ENCODE data around the gene AOC3.

Gene AOC3

DNA sequence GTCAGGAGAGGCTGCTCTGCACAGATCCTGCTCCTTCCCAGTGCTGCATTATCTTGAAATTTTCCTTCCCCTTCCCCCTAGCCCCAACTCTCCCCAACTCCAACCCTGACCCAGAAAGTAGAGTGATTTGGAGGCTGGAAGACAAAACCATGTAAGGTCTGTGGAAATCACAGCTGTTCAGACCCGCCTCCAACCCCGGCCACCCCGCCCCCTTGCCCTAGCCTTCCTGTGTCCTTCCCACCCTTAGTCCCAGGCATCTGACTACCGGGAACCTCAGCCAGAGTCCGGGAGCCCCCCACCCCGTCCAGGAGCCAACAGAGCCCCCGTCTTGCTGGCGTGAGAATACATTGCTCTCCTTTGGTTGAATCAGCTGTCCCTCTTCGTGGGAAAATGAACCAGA is at the start of gene AOC3:
TSS of gene AOC3 (plus strand) at position 246 of the 400 bp plus-strand sequence. CDS start at position 391, 145 bp downstream.
- ChIA-PET POLR2A (interaction anchor here (0.7 kb wide), 1 partner anchor 147 kb away, joined by 4 read pairs; the partner anchor contains the start of gene RPL27), CTCF (no interaction called here)

GRCh38 chr17:42803074-42803883 is 47.7 kb upstream of the AOC3 start:
- TF ChIP-seq FOXM1 (IDR thresholded peaks at IDR 0.05; ENCODE audit: borderline replicate concordance) (no peak), ARNT (IDR thresholded peaks at IDR 0.05) (no peak), PKNOX1 (IDR thresholded peaks at IDR 0.05) (no peak), CTBP1 (IDR thresholded peaks at IDR 0.05; ENCODE audit: borderline replicate concordance) (no peak), L3MBTL2 (conservative IDR thresholded peaks at IDR 0.05) (no peak)
- POLR2A ChIA-PET = interaction anchor here (1.0 to 1.3 kb wide), 3 partner anchors 21 to 145 kb away, joined by 3 to 6 read pairs (median 6); partner anchors contain the start of genes BECN1, TUBG2 and VPS25
- CTCF ChIA-PET = interaction anchor here (1.8 kb wide), 1 partner anchor 21 kb away, joined by 6 read pairs; the partner anchor contains the start of gene BECN1
- DNase-seq (ENCODE audit: extremely low spot score) = no peak

More for the DNA sequence above, at the start of gene AOC3:
- TF ChIP-seq CTBP1 (IDR thresholded peaks at IDR 0.05; ENCODE audit: borderline replicate concordance) = no peak
- TF ChIP-seq FOXM1 (IDR thresholded peaks at IDR 0.05; ENCODE audit: borderline replicate concordance) = no peak
- no peak for TF ChIP-seq ARNT (IDR thresholded peaks at IDR 0.05)
- no peak for TF ChIP-seq SUZ12 (IDR thresholded peaks at IDR 0.05)
- no peak for TF ChIP-seq NFRKB (IDR thresholded peaks at IDR 0.05)
- TF ChIP-seq ZNF384 (IDR thresholded peaks at IDR 0.05) = no peak
- no peak for TF ChIP-seq BHLHE40 (IDR thresholded peaks at IDR 0.05; ENCODE audit: borderline replicate concordance)
- no peak for TF ChIP-seq LEF1 (IDR thresholded peaks at IDR 0.05; ENCODE audit: borderline replicate concordance)
- TF ChIP-seq HDGF (IDR thresholded peaks at IDR 0.05; ENCODE audit: borderline replicate concordance) = no peak
- no peak for TF ChIP-seq SP1 (IDR thresholded peaks at IDR 0.05)
- no peak for TF ChIP-seq ELF4 (IDR thresholded peaks at IDR 0.05)
- TF ChIP-seq FOXA1 (IDR thresholded peaks at IDR 0.05) = no peak
- TF ChIP-seq FOXK2 (IDR thresholded peaks at IDR 0.05) = no peak
- TF ChIP-seq TARDBP (IDR thresholded peaks at IDR 0.05) = no peak
- no peak for TF ChIP-seq L3MBTL2 (conservative IDR thresholded peaks at IDR 0.05)
- no peak for TF ChIP-seq PKNOX1 (IDR thresholded peaks at IDR 0.05)
- DNase-seq (ENCODE audit: extremely low spot score) = no peak

GRCh38 chr17:42804918-42805367 is 46.1 kb upstream of the AOC3 start:
- POLR2A ChIA-PET = no interaction called here
- TF ChIP-seq FOXK2 (IDR thresholded peaks at IDR 0.05) (no peak), LEF1 (IDR thresholded peaks at IDR 0.05; ENCODE audit: borderline replicate concordance) (no peak), CTBP1 (IDR thresholded peaks at IDR 0.05; ENCODE audit: borderline replicate concordance) (no peak), SP1 (IDR thresholded peaks at IDR 0.05) (no peak), ZNF384 (IDR thresholded peaks at IDR 0.05) (no peak), ELF4 (IDR thresholded peaks at IDR 0.05) (no peak)
- no peak for DNase-seq (ENCODE audit: extremely low spot score)
- CTCF ChIA-PET = no interaction called here

GRCh38 chr17:42806249-42806648 is 44.8 kb upstream of the AOC3 start:
- TF ChIP-seq PKNOX1 (IDR thresholded peaks at IDR 0.05) (no peak), FOXA1 (IDR thresholded peaks at IDR 0.05) (no peak), NFRKB (IDR thresholded peaks at IDR 0.05) (no peak), ZNF384 (IDR thresholded peaks at IDR 0.05) (no peak), L3MBTL2 (conservative IDR thresholded peaks at IDR 0.05) (no peak), FOXM1 (IDR thresholded peaks at IDR 0.05; ENCODE audit: borderline replicate concordance) (no peak), ARNT (IDR thresholded peaks at IDR 0.05) (no peak), ELF4 (IDR thresholded peaks at IDR 0.05) (no peak), HDGF (IDR thresholded peaks at IDR 0.05; ENCODE audit: borderline replicate concordance) (no peak)
- DNase-seq (ENCODE audit: extremely low spot score) = no peak
- ChIA-PET CTCF (no interaction called here), POLR2A (interaction anchor here (0.9 kb wide), 2 partner anchors 18 to 240 kb away, joined by 3 read pairs; partner anchors contain the start of genes BECN1 and MLX)

DNA sequence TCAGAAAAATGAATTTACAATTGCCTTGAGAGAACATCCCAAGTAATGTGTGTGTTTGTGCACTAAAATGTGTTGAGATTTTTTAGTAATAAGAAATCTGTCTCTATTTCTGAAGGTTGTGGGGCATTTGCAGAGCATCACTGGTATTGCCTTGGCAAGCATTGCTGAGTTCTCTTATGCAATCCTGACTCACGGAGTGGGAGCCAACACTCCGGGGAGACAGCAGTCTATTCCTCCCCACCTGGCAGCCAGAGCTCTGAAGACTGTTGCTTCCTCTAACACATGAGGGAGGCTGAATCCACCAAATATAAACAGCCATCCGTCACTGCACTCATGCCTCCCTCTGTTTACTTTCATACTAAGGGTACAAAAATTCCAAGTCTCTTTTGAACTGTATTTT is 41.7 kb upstream of the AOC3 start:
- no peak for DNase-seq (ENCODE audit: extremely low spot score)
- CTCF ChIA-PET = no interaction called here

DNA sequence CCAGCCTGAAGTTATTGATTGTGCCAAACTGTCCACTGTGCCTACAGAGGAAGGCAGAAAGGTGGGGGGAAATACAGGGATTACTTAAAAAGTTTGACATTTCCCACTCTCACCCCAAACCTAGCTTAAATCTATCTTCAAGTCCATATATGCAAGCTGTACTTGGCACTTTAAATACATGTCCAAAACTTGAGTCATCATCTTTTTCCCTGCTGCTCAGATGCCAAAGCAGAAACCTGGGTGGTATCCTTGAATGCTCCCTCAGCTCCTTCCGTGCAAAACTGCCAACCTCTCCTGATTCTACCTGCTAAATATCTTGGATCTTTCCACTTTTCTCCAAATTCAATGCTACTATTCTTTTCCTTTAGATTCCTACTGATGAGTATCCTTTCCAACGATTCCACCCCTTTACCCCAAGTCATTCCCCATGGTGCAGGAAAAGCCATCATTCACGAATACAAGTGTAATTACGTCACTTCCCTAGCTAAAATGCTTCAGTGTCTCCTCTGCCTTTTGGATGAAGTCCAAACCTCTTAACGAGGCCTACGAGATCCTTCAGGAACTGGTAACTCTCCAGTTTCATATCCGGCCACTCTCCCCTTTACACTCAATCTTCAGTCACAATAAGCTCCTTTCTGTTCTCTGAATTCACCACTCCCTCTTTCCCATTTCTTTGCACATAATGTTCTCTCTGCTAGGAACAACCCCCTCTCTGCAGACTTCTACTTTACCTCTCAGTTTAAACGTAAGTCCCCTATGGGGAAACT is 36.2 kb upstream of the AOC3 start:
- TF ChIP-seq HDGF (IDR thresholded peaks at IDR 0.05; ENCODE audit: borderline replicate concordance) = no peak
- no peak for TF ChIP-seq L3MBTL2 (conservative IDR thresholded peaks at IDR 0.05)
- no peak for TF ChIP-seq ARNT (IDR thresholded peaks at IDR 0.05)
- TF ChIP-seq BHLHE40 (IDR thresholded peaks at IDR 0.05; ENCODE audit: borderline replicate concordance) = no peak
- no peak for TF ChIP-seq PKNOX1 (IDR thresholded peaks at IDR 0.05)
- no peak for TF ChIP-seq CTBP1 (IDR thresholded peaks at IDR 0.05; ENCODE audit: borderline replicate concordance)
- no peak for TF ChIP-seq ZNF384 (IDR thresholded peaks at IDR 0.05)
- no peak for TF ChIP-seq FOXK2 (IDR thresholded peaks at IDR 0.05)
- no peak for TF ChIP-seq ELF4 (IDR thresholded peaks at IDR 0.05)
- no peak for TF ChIP-seq LEF1 (IDR thresholded peaks at IDR 0.05; ENCODE audit: borderline replicate concordance)
- no peak for TF ChIP-seq NFRKB (IDR thresholded peaks at IDR 0.05)
- no peak for TF ChIP-seq TARDBP (IDR thresholded peaks at IDR 0.05)
- no peak for TF ChIP-seq SUZ12 (IDR thresholded peaks at IDR 0.05)
- TF ChIP-seq FOXM1 (IDR thresholded peaks at IDR 0.05; ENCODE audit: borderline replicate concordance) = no peak
- TF ChIP-seq FOXA1 (IDR thresholded peaks at IDR 0.05) = no peak
- TF ChIP-seq SP1 (IDR thresholded peaks at IDR 0.05) = no peak
- POLR2A ChIA-PET = interaction anchor here (0.9 to 1.4 kb wide), 4 partner anchors 9 to 279 kb away, joined by 4 to 5 read pairs (median 4); partner anchors contain the start of genes BECN1 and NAGLU
- no peak for DNase-seq (ENCODE audit: extremely low spot score)
- CTCF ChIA-PET = interaction anchor here (0.6 to 1.4 kb wide), 4 partner anchors 8 to 125 kb away, joined by 3 to 5 read pairs (median 4); no protein-coding TSS in a partner anchor

More for the DNA sequence above, 41.7 kb upstream of the AOC3 start:
- TF ChIP-seq FOXK2 (IDR thresholded peaks at IDR 0.05) = no peak
- TF ChIP-seq CTBP1 (IDR thresholded peaks at IDR 0.05; ENCODE audit: borderline replicate concordance) = no peak
- TF ChIP-seq TARDBP (IDR thresholded peaks at IDR 0.05) = no peak
- POLR2A ChIA-PET = interaction anchor here (0.9 kb wide), 1 partner anchor 15 kb away, joined by 4 read pairs; the partner anchor contains the start of gene BECN1
